Esophagus (tissue), 2 donors: ENCODE results near the gene SAFB. TPM values are rescaled to one million over a fixed set of nuclear protein-coding genes. Genes with fewer than 3 reads are reported as not detected.

ENCODE experiments used
- H3K27ac ChIP-seq, 2 donors: one replicate each; pipeline ENCODE4 v1.5.1; 2013; ENCODE audit warnings: low read depth in 2 of 2, mild to moderate bottlenecking in 2 of 2, inconsistent platforms in 1 of 2, low read length in 1 of 2, moderate library complexity in 1 of 2
- H3K27me3 ChIP-seq, 2 donors: one replicate each; pipeline ENCODE4 v1.6.1; 2013; ENCODE audit warnings: low read length in 2 of 2, control low read depth in 1 of 2, mild to moderate bottlenecking in 1 of 2; ENCODE audit not compliant: insufficient read depth in 2 of 2, control insufficient read depth in 1 of 2
- H3K36me3 ChIP-seq, 2 donors: one replicate each; pipeline ENCODE4 v1.6.1; 2013; ENCODE audit warnings: low read length in 1 of 2; ENCODE audit not compliant: control insufficient read depth in 2 of 2, insufficient read depth in 2 of 2
- H3K4me1 ChIP-seq, 2 donors: one replicate each; pipeline ENCODE4 v1.6.1; 2013; ENCODE audit warnings: low read length in 1 of 2; ENCODE audit not compliant: control insufficient read depth in 2 of 2, insufficient read depth in 2 of 2
- H3K4me3 ChIP-seq, 2 donors: one replicate each; pipeline ENCODE4 v1.5.1; 2013; ENCODE audit warnings: low read length in 2 of 2, mild to moderate bottlenecking in 2 of 2, low read depth in 1 of 2, moderate library complexity in 1 of 2
- H3K9me3 ChIP-seq, 2 donors: one replicate each; pipeline ENCODE4 v1.6.1; 2013; ENCODE audit warnings: mild to moderate bottlenecking in 2 of 2, low read depth in 1 of 2, low read length in 1 of 2, moderate library complexity in 1 of 2; ENCODE audit not compliant: control insufficient read depth in 2 of 2, insufficient read depth in 1 of 2
- WGBS, 2 donors: extraction: QIAGEN DNeasy Blood & Tissue Kit; methylation state at CpG; one replicate each; pipeline ENCODE4 v1.1.7; 2013; 5-methylcytosine and 5-hydroxymethylcytosine counted together
- polyA plus RNA-seq, 2 donors: library from polyadenylated mRNA; stranded (reverse); fragments of 200-250 nt; gene quantifications; one replicate each; pipeline ENCODE4 v1.2.3, GENCODE V29; 2013
- donor health status: healthy with polysubstance abuse.
- donor health status: Bipolar disorder and iron deficiency.

SAFB gene
- polyA plus RNA-seq, 2 donors = 44.2 to 48.5 TPM

DNA sequence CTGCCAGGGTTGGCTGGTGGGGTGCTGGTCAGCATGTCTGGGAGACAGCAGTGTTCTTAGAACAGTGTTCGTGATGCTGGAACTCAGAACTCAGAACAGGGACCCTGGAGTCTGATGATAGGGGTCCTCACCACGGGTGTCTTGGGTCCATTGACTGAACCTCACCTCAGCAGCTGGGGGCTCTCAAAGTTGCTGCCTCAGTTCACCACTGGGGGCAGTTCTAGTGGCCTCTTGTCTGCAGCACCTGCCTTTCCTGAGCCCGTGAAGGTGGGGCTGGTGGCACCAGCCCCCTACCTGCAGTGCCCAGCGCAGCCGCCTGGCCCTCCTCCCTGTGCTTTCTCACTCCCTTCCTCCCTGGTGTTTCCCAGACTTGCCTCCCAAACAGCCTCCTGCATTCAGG, 28.5 kb downstream of the SAFB start:
- Histone ChIP-seq H3K27ac (no peak overlapping the region), H3K4me3 (no peak overlapping the region), H3K36me3 (peaks cover 25 to 58% of the 10 kb centered on the region in 2 donors), H3K4me1 (no peaks in the 10 kb centered on the region), H3K27me3 (no peaks in the 10 kb centered on the region), H3K9me3 (no peaks in the 10 kb centered on the region)
- WGBS, 2 donors = 94% methylated on average over 5 of the region's 5 CpGs

DNA sequence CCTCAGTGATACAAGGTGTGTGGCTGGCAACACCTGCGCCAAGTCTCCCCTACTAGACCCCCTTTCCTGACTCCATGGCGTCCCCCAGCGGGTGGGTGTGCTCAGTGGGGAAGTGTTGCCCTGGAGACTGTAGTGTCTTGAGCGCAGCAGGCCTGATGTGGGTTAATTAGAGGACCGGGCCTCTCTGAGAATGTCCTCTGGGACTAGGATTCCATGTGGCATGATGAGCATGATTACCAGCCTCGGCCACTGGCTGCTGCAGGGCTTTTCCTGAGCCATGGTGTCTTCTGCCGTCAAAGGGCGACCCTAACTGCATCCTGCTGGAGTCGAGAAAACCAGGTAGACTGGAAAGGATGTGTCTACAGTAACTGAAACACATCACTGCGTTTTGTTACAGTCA, 29.4 kb downstream of the SAFB start:
- WGBS, 2 donors = 88 to 91% methylated on average over 10 of the region's 10 CpGs
- Histone ChIP-seq H3K36me3 (peaks cover 20 to 54% of the 10 kb centered on the region in 2 donors), H3K27me3 (no peaks in the 10 kb centered on the region)

DNA sequence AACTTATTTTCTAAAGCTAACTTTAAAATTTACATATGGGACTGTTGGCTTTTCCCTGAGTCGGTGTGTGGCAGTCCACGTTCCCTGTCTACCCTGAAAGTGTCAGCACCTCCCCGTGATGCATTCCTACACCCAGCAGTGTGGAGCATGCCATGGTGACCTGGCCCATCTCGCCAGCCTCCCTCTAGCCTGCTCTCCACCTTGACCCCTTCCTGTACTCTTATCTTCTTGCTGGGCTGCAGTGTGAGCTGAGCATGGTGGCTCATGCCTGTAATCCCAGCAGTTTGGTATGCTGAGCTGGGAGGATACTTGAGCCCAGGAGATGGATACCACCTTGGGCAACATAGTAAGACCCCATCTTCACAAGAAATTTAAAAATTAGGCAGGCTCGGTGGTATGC, 32.0 kb downstream of the SAFB start:
- H3K4me1 ChIP-seq = no peaks in the 10 kb centered on the region
- H3K9me3 ChIP-seq = no peaks in the 10 kb centered on the region
- H3K4me3 ChIP-seq = no peak overlapping the region
- H3K27me3 ChIP-seq = no peaks in the 10 kb centered on the region
- 92 to 94% methylated on average over 5 of the region's 5 CpGs for WGBS, 2 donors
- H3K27ac ChIP-seq = no peak overlapping the region
- peaks cover 19 to 59% of the 10 kb centered on the region in 2 donors for H3K36me3 ChIP-seq

More for the DNA sequence above, 29.4 kb downstream of the SAFB start:
- no peak overlapping the region for H3K4me3 ChIP-seq
- no peaks in the 10 kb centered on the region for H3K4me1 ChIP-seq
- no peaks in the 10 kb centered on the region for H3K9me3 ChIP-seq
- H3K27ac ChIP-seq = no peak overlapping the region

DNA sequence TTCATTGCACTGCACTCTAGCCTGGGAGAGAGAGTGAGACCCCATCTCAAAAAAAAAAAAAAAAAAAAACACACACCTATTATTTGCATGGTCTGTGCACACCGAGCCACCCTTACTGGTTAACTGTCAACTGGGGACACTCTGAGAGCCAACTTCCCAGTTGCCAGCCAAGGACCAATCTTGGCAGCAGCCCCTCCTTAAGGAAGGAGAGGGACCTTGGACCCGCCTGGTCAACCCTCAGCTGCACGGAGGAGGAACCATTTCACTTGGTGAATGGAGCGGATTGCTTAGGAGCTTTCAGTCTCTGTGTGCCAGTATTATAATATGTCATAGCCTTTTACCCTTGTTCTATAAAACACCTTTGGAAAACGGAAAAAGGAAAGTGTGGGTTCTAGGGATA, 32.5 kb downstream of the SAFB start:
- Histone ChIP-seq H3K36me3 (peaks cover 17 to 61% of the 10 kb centered on the region in 2 donors), H3K4me1 (no peaks in the 10 kb centered on the region), H3K27me3 (no peaks in the 10 kb centered on the region), H3K27ac (no peak overlapping the region), H3K4me3 (no peak overlapping the region), H3K9me3 (no peaks in the 10 kb centered on the region)
- 76 to 87% methylated on average over 5 of the region's 5 CpGs for WGBS, 2 donors

DNA sequence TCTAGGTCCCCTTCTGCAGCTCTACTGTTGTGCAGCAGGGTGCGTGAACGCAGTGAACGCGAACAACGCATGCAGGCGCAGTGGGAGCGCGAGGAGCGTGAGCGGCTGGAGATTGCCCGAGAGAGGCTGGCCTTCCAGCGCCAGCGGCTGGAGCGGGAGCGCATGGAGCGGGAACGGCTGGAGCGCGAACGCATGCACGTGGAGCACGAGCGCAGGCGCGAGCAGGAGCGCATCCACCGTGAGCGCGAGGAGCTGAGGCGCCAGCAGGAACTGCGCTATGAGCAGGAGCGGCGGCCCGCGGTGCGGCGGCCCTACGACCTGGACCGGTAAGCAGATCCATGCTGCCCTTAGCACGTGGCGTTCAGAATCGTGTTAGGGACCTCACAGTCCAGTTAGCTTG, 38.6 kb downstream of the SAFB start:
- Histone ChIP-seq H3K4me3 (no peak overlapping the region), H3K27ac (no peak overlapping the region), H3K27me3 (no peaks in the 10 kb centered on the region), H3K36me3 (peaks cover 17 to 46% of the 10 kb centered on the region in 2 donors), H3K9me3 (no peaks in the 10 kb centered on the region), H3K4me1 (no peaks in the 10 kb centered on the region)
- WGBS, 2 donors = 98 to 99% methylated on average over 42 of the region's 42 CpGs

DNA sequence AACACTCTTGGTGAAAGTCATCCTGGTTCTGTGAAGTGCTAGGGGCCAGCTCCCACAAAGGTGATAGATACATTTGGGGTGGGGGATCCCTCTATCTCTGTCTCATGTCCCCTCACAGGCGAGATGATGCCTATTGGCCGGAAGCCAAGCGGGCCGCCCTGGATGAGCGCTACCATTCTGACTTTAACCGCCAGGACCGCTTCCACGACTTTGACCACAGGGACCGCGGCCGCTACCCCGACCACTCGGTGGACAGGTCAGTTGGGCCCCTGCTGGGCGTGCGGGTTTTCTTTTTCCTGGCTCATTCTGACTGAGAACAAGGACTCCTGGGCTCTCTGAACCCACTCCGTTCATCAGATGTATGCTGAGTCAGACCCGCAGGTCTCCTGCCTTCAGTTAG, 41.0 kb downstream of the SAFB start:
- Histone ChIP-seq H3K4me1 (no peaks in the 10 kb centered on the region), H3K36me3 (peaks cover 28 to 51% of the 10 kb centered on the region in 2 donors), H3K9me3 (no peaks in the 10 kb centered on the region), H3K27ac (no peak overlapping the region), H3K27me3 (no peaks in the 10 kb centered on the region), H3K4me3 (no peak overlapping the region)
- 93 to 94% methylated on average over 17 of the region's 17 CpGs for WGBS, 2 donors

DNA sequence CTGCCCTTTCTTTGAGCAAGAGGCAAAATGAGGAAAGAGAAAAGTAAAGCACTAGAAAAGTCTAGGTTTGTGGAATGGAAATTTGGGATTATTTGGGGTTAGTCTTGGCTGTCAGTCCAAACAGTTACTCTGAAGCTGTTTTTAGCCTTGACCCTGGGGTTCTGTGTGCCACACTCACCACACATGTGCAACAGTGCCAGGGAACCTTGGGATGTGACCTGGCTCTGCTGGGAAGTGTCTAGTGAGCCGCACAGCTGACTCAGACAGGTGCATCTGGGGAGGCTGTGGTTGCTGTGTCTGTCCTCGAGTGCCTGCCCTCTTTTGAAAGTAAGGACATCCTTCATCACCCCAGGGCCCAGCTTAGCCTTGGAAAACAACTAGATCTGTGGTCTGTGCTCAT, 41.6 kb downstream of the SAFB start:
- WGBS, 2 donors = 74 to 80% methylated on average over 2 of the region's 2 CpGs
- Histone ChIP-seq H3K4me1 (no peaks in the 10 kb centered on the region), H3K36me3 (peaks cover 32 to 57% of the 10 kb centered on the region in 2 donors), H3K27me3 (no peaks in the 10 kb centered on the region), H3K9me3 (no peaks in the 10 kb centered on the region), H3K27ac (no peak overlapping the region), H3K4me3 (no peak overlapping the region)

DNA sequence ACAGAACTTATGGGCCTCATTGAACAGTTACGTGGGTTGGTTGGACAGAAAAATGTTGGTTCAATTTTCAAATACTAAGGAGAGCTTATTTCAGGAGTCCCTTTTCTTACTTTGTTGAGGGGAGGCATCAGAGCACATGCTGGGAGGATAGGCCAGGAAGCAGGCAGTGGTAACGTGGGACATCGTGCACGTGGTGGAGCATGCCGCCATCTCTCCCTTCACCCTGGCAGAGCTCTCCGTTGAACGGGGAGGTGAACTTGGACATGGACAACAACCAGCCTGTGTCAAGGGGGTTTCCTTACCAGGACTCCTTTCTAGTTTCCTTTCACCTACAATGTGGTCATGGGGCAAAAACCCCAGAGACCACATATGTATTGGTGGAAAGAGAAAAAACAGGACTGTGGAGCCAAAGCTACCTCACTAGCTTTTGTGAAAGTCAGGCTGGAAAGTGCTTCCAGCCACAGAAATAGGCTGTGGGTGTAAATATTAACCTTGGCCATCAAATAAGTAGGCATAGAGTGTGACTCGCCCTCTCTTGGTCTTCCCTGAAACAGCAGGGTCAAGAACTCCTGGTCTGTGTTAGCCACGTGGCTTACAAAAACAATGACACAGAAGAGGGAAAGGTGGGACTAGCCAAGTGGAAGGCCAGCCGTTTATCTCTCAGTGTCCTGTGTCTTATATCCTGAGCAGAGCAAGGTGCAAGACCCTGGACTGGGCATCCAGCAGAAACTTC, 43.1 kb downstream of the SAFB start:
- WGBS, 2 donors = 72 to 74% methylated on average over 10 of the region's 10 CpGs
- no peak overlapping the region for H3K27ac ChIP-seq

DNA sequence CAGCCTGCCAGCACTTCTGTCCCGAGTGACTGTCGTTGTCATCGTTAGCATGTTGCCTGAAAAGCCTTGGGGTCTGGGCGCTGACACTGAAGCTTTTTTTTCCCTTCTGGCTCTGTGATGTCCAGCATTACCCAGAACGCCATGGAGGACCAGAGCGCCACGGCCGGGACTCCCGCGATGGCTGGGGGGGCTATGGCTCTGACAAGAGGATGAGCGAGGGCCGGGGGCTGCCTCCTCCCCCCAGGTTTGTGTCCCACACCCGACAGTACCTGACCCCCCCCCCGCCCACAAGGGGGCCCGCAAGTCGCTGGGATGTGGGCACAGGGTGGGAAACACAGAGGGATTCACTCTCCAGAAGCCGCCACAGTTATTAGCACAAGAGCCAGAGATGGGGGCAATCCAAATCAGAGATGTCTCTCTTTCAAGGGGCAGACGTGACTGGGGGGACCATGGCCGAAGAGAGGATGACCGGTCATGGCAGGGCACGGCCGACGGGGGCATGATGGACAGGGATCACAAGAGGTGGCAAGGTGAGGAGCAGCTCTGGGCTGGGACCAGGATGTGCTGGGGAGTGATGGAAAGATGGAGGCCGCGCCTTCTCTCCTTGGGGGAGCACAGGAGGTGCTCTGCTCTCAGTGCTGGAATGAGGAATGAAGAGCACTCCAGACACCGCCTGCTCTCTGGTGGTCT, 44.2 kb downstream of the SAFB start:
- Histone ChIP-seq H3K36me3 (peaks cover 26 to 49% of the 10 kb centered on the region in 2 donors), H3K27me3 (no peaks in the 10 kb centered on the region)
- 91 to 92% methylated on average over 26 of the region's 26 CpGs for WGBS, 2 donors

More for the DNA sequence above, 43.1 kb downstream of the SAFB start:
- Histone ChIP-seq H3K4me1 (no peaks in the 10 kb centered on the region), H3K9me3 (no peaks in the 10 kb centered on the region), H3K4me3 (no peak overlapping the region), H3K36me3 (peaks cover 33 to 52% of the 10 kb centered on the region in 2 donors), H3K27me3 (no peaks in the 10 kb centered on the region)

More for the DNA sequence above, 44.2 kb downstream of the SAFB start:
- H3K4me1 ChIP-seq = no peaks in the 10 kb centered on the region
- H3K4me3 ChIP-seq = no peak overlapping the region
- H3K9me3 ChIP-seq = no peaks in the 10 kb centered on the region
- H3K27ac ChIP-seq = no peak overlapping the region
